ENCODE data around the gene IMPDH2. TPM values are rescaled to one million over a fixed set of nuclear protein-coding genes. Genes with fewer than 3 reads are reported as not detected.
A peak's percentile ranks its signal among the peaks of the same experiment; 100 is the strongest.

Gene IMPDH2
- total and polyA plus RNA-seq, 2 of the 4 experiments (the other 2 are of a cell fraction): 190 to 296 TPM

- peak overlapping the region; percentile 89 for H3K4ac ChIP-seq (ENCODE audit: low read depth, low read length)
- ChIA-PET POLR2A (ENCODE audit: unreplicated experiment) (interaction anchor here (1.0 to 3.8 kb wide), 3 partner anchors 10 to 74 kb away, joined by 3 to 25 read pairs (median 7); partner anchors contain the start of genes QRICH1 and WDR6), CTCF (interaction anchor here (1.0 kb wide), 1 partner anchor 75 kb away, joined by 3 read pairs; no protein-coding TSS in a partner anchor)
- no peaks in the 10 kb centered on the region for H3K9me3 ChIP-seq (ENCODE audit: control insufficient read depth, insufficient read depth, low read length)
- dilution Hi-C loops (cut with HindIII; ENCODE audit: low sequenced_read_pairs, unreplicated experiment): no loop called here
- H3K18ac ChIP-seq (ENCODE audit: low read depth, low read length): 0 out of 2 replicates have a peak overlapping the region, but pooled peaks have one; percentile 4
- peak overlapping the region; percentile 24 to 32; a peak in 3 of 4 replicates for H4K8ac ChIP-seq (ENCODE audit: low read depth in 2 of 2, low read length in 2 of 2)
- 0 out of 2 replicates have a peak overlapping the region, but pooled peaks have one; percentile 13 for H4K5ac ChIP-seq (ENCODE audit: low read depth, low read length)
- intact Hi-C loops (cut with micrococcal nuclease): loop anchor here (2.0 to 5.0 kb wide), 2 partner anchors 31 to 72 kb away; partner anchors contain the start of gene QRICH1
- ATAC-seq (ENCODE audit: low read depth): no peak
- H2BK5ac ChIP-seq (ENCODE audit: low read depth, low read length, poor library complexity, severe bottlenecking): peak overlapping the region; percentile 62
- peak overlapping the region; percentile 82 for H4K91ac ChIP-seq (ENCODE audit: insufficient read depth, low read depth, low read length)
- H3K14ac ChIP-seq (replicated peaks; ENCODE audit: low read depth, low read length): peak overlapping the region; percentile 64; the same call in 1 of the 2 replicates
- peaks cover 9% of the 10 kb centered on the region for H3K9me1 ChIP-seq (ENCODE audit: insufficient read depth, low read length)
- H3K4me2 ChIP-seq (ENCODE audit: low read depth, low read length): peak overlapping the region; percentile 72
- H3K27me3 ChIP-seq (ENCODE audit: control insufficient read depth, insufficient read depth, low read length): no peaks in the 10 kb centered on the region
- peaks cover 28% of the 10 kb centered on the region for H3K36me3 ChIP-seq (ENCODE audit: control insufficient read depth, insufficient read depth, low read length)
- H3K4me3 ChIP-seq (ENCODE audit: insufficient read depth, low read depth, low read length): peak overlapping the region; percentile 59
- DNase-seq: no peak
- no peak overlapping the region for H2BK15ac ChIP-seq (ENCODE audit: low read depth, low read length)
- H2AK9ac ChIP-seq (replicated peaks; ENCODE audit: low read depth, low read length, poor library complexity): peak overlapping the region; percentile 99
- 40% methylated on average over 4 of the region's 12 CpGs; no CpG with 5 or more reads in 1 of the 2 experiments for WGBS, 2 experiments (ENCODE audit: extremely low coverage in 2 of 2, insufficient read length in 1 of 2)
- H3K79me1 ChIP-seq (ENCODE audit: low read depth in 1 of 2, low read length in 2 of 2): peaks cover 18 to 79% of the 10 kb centered on the region in 2 experiments; a peak in 3 of 4 replicates
- peak overlapping the region; percentile 74; the same call in 1 of the 2 replicates for H2AK5ac ChIP-seq (ENCODE audit: low read depth, low read length)
- TF ChIP-seq RFX5 (IDR thresholded peaks at IDR 0.05; ENCODE audit: low read depth, low read length): no peak
- no peak for TF ChIP-seq BHLHE40 (IDR thresholded peaks at IDR 0.05; ENCODE audit: low read depth, low read length)
- TF ChIP-seq, protein P1, sequence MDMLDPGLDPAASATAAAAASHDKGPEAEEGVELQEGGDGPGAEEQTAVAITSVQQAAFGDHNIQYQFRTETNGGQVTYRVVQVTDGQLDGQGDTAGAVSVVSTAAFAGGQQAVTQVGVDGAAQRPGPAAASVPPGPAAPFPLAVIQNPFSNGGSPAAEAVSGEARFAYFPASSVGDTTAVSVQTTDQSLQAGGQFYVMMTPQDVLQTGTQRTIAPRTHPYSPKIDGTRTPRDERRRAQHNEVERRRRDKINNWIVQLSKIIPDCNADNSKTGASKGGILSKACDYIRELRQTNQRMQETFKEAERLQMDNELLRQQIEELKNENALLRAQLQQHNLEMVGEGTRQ (IDR thresholded peaks at IDR 0.05; ENCODE audit: low read depth, low read length): no peak
- H2AFZ ChIP-seq (replicated peaks; ENCODE audit: low read length, poor library complexity): no peak overlapping the region
- H4K20me1 ChIP-seq (ENCODE audit: insufficient read depth, low read length): peaks cover 17% of the 10 kb centered on the region
- in situ Hi-C loops (cut with MboI; ENCODE audit: low sequenced_read_pairs): no loop called here
- H2BK120ac ChIP-seq (ENCODE audit: low read depth, low read length): no peak overlapping the region
- peak overlapping the region; percentile 55; the same call in 1 of the 2 replicates for H3K56ac ChIP-seq (ENCODE audit: extremely low read depth, insufficient read depth, low read length)
- no peak overlapping the region for H2BK20ac ChIP-seq (ENCODE audit: low read depth, low read length)
- H3K27ac ChIP-seq (ENCODE audit: insufficient read depth, low read length): peak overlapping the region; percentile 69
- peak overlapping the region; percentile 66 for H3K9ac ChIP-seq (ENCODE audit: low read depth, low read length)
- H3K4me1 ChIP-seq (ENCODE audit: control insufficient read depth, insufficient read depth, low read length): peaks cover 11% of the 10 kb centered on the region
- peak overlapping the region; percentile 93 for H3K23ac ChIP-seq (ENCODE audit: low read depth, low read length)
- BruUV-seq (replicated peaks): no TSS peak
Observed at GRCh38 chr3:49019941-49020329, 9.3 kb downstream of the IMPDH2 start.

Data from IMR-90 (cell line).